Measurements from ENCODE around the gene CDC20B. TPM values are rescaled to one million over a fixed set of nuclear protein-coding genes. Genes with fewer than 3 reads are reported as not detected.

CDC20B gene
- total and polyA plus RNA-seq, 2 donors from 2014 or later, result 0.88 TPM; not detected in 1

GRCh38 chr5:55146543-55147151 is 26.3 kb downstream of the CDC20B start:
- FAIRE-seq (no peak), DNase-seq (peak; percentile 68 to 95 (median 92))
- H3K27ac ChIP-seq (ENCODE audit: low read depth in 2 of 2, low read length in 2 of 2), result no peak overlapping the region
- H3K4me3 ChIP-seq (ENCODE audit: low read length in 3 of 3), result no peak overlapping the region
- H3K9me3 ChIP-seq (ENCODE audit: control insufficient read depth in 2 of 3, insufficient read depth in 1 of 3, low read length in 3 of 3), result no peaks in the 10 kb centered on the region
- intact Hi-C loops (cut with DNase I), result no loop called here
- H3K4me1 ChIP-seq (ENCODE audit: control insufficient read depth in 2 of 3, insufficient read depth in 2 of 3, low read depth in 1 of 3, low read length in 3 of 3), result peaks cover 0 to 4% (median 0%) of the 10 kb centered on the region in 3 donors
- H3K27me3 ChIP-seq (ENCODE audit: control insufficient read depth, insufficient read depth, low read length), result no peaks in the 10 kb centered on the region
- TF ChIP-seq CTCF (IDR thresholded peaks at IDR 0.05; ENCODE audit: borderline replicate concordance, extremely low read depth, insufficient read depth), result peak; percentile 94
- no peaks in the 10 kb centered on the region for H3K36me3 ChIP-seq (ENCODE audit: control insufficient read depth in 2 of 3, insufficient read depth in 3 of 3, low read length in 3 of 3)
- H3K9ac ChIP-seq (ENCODE audit: low read length in 3 of 3), result no peak overlapping the region

- TF ChIP-seq CTCF (IDR thresholded peaks at IDR 0.05; ENCODE audit: borderline replicate concordance, extremely low read depth, insufficient read depth), result no peak
- intact Hi-C loops (cut with DNase I), result no loop called here
- peaks cover 0 to 4% (median 0%) of the 10 kb centered on the region in 3 donors for H3K4me1 ChIP-seq (ENCODE audit: control insufficient read depth in 2 of 3, insufficient read depth in 2 of 3, low read depth in 1 of 3, low read length in 3 of 3)
Measured at GRCh38 chr5:55146080-55146479, 26.9 kb downstream of the CDC20B start.

GRCh38 chr5:55143624-55144023 is 29.4 kb downstream of the CDC20B start:
- Histone ChIP-seq H3K27ac (ENCODE audit: low read depth in 2 of 2, low read length in 2 of 2) (no peak overlapping the region), H3K36me3 (ENCODE audit: control insufficient read depth in 2 of 3, insufficient read depth in 3 of 3, low read length in 3 of 3) (no peaks in the 10 kb centered on the region), H3K9ac (ENCODE audit: low read length in 3 of 3) (no peak overlapping the region), H3K4me3 (ENCODE audit: low read length in 3 of 3) (no peak overlapping the region), H3K9me3 (ENCODE audit: control insufficient read depth in 2 of 3, insufficient read depth in 1 of 3, low read length in 3 of 3) (no peaks in the 10 kb centered on the region), H3K4me1 (ENCODE audit: control insufficient read depth in 2 of 3, insufficient read depth in 2 of 3, low read depth in 1 of 3, low read length in 3 of 3) (peaks cover 0 to 4% (median 0%) of the 10 kb centered on the region in 3 donors), H3K27me3 (ENCODE audit: control insufficient read depth, insufficient read depth, low read length) (no peaks in the 10 kb centered on the region)
- intact Hi-C loops (cut with DNase I), result no loop called here
- FAIRE-seq (no peak), DNase-seq (peak in 1 of 5 donors; percentile 18)
- TF ChIP-seq CTCF (IDR thresholded peaks at IDR 0.05; ENCODE audit: borderline replicate concordance, extremely low read depth, insufficient read depth), result no peak

More at GRCh38 chr5:55146080-55146479, 26.9 kb downstream of the CDC20B start:
- Histone ChIP-seq H3K27ac (ENCODE audit: low read depth in 2 of 2, low read length in 2 of 2) (no peak overlapping the region), H3K4me3 (ENCODE audit: low read length in 3 of 3) (no peak overlapping the region), H3K9me3 (ENCODE audit: control insufficient read depth in 2 of 3, insufficient read depth in 1 of 3, low read length in 3 of 3) (no peaks in the 10 kb centered on the region), H3K9ac (ENCODE audit: low read length in 3 of 3) (no peak overlapping the region), H3K27me3 (ENCODE audit: control insufficient read depth, insufficient read depth, low read length) (no peaks in the 10 kb centered on the region), H3K36me3 (ENCODE audit: control insufficient read depth in 2 of 3, insufficient read depth in 3 of 3, low read length in 3 of 3) (no peaks in the 10 kb centered on the region)
- no peak for FAIRE-seq
- DNase-seq, result no peak
